Sigmoid colon (tissue), 4 donors: ENCODE results near the gene GORASP1.

ENCODE experiments used
- POLR2A ChIP-seq, 2 donors: fragments of 450-650 bp; IDR thresholded peaks; one replicate each; pipeline ENCODE4 v1.6.1; 2016; ENCODE audit warnings: antibody characterized with exemption in 2 of 2, mild to moderate bottlenecking in 2 of 2, moderate library complexity in 2 of 2
- POLR2AphosphoS5 ChIP-seq, 4 donors: sonication (generic); formaldehyde crosslinking; IDR thresholded peaks; one replicate each; pipeline ENCODE4 v1.6.1; 2017; ENCODE audit warnings: antibody characterized with exemption in 4 of 4
- TF ChIP-seq, protein P1 (sequence below), 4 experiments: fragments of 450-650 bp in 3 of 4; fragments of 200-600 bp in 1 of 4; IDR thresholded peaks; one replicate each; pipeline ENCODE4 v1.5.1; 2016 to 2019; ENCODE audit warnings: antibody characterized with exemption in 4 of 4, mild to moderate bottlenecking in 3 of 4, moderate library complexity in 2 of 4

DNA sequence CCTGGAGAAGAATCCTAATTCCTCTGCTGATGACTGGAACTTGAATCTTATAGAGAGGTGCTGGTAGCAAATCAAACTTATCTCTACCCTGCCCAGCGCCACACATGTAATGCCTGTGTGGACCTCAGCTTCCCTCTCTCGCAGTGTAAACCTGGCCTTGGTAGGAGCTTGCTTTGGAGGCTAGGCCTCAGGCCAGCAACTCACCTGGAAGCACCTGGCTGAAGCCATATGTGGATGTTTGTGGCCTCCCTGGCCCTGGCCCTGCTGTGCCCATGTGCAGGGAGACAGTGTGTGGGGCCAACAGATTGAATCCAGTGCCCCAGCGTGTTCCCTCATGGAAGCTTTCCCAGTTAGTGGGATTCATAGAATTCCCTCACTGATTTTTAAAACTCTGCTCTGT, 8.4 kb upstream of the GORASP1 start:
- TF ChIP-seq, protein P1, sequence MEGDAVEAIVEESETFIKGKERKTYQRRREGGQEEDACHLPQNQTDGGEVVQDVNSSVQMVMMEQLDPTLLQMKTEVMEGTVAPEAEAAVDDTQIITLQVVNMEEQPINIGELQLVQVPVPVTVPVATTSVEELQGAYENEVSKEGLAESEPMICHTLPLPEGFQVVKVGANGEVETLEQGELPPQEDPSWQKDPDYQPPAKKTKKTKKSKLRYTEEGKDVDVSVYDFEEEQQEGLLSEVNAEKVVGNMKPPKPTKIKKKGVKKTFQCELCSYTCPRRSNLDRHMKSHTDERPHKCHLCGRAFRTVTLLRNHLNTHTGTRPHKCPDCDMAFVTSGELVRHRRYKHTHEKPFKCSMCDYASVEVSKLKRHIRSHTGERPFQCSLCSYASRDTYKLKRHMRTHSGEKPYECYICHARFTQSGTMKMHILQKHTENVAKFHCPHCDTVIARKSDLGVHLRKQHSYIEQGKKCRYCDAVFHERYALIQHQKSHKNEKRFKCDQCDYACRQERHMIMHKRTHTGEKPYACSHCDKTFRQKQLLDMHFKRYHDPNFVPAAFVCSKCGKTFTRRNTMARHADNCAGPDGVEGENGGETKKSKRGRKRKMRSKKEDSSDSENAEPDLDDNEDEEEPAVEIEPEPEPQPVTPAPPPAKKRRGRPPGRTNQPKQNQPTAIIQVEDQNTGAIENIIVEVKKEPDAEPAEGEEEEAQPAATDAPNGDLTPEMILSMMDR (IDR thresholded peaks at IDR 0.05): no peak
- TF ChIP-seq POLR2AphosphoS5 (IDR thresholded peaks at IDR 0.05) (no peak), POLR2A (IDR thresholded peaks at IDR 0.05) (no peak)
